ENCODE results near the gene GAGE12J.
"Not testable (repeated sequence)": the region's sequence is repeated elsewhere in the genome, so short reads cannot be mapped to it uniquely, and the experiment has no call there.

GAGE12J gene

DNA sequence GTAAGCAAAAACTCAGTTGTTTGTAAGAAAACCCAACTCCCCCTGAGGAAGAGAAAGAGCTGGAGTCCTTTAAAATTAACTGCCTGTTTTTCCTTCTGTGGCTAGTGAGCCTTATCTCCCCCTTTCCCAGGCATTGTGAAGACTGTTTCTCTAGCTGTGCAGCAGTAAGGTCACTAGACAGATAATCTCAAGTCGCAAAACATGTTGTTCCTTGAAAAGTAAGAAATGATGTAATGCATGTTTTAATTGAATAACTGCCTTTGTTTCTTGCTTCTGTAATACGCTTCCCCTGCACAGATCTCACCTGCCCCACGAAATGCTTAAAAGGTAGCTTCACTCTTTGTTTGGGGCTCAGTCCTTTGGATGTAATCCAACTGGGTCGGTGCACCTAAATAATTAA is 5.8 kb upstream of the GAGE12J start:
- no peak overlapping the region for H3K27ac ChIP-seq
- no peak for TF ChIP-seq ZFX (IDR thresholded peaks at IDR 0.05)
- TF ChIP-seq, protein P1, sequence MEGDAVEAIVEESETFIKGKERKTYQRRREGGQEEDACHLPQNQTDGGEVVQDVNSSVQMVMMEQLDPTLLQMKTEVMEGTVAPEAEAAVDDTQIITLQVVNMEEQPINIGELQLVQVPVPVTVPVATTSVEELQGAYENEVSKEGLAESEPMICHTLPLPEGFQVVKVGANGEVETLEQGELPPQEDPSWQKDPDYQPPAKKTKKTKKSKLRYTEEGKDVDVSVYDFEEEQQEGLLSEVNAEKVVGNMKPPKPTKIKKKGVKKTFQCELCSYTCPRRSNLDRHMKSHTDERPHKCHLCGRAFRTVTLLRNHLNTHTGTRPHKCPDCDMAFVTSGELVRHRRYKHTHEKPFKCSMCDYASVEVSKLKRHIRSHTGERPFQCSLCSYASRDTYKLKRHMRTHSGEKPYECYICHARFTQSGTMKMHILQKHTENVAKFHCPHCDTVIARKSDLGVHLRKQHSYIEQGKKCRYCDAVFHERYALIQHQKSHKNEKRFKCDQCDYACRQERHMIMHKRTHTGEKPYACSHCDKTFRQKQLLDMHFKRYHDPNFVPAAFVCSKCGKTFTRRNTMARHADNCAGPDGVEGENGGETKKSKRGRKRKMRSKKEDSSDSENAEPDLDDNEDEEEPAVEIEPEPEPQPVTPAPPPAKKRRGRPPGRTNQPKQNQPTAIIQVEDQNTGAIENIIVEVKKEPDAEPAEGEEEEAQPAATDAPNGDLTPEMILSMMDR (conservative IDR thresholded peaks at IDR 0.05): no peak

DNA sequence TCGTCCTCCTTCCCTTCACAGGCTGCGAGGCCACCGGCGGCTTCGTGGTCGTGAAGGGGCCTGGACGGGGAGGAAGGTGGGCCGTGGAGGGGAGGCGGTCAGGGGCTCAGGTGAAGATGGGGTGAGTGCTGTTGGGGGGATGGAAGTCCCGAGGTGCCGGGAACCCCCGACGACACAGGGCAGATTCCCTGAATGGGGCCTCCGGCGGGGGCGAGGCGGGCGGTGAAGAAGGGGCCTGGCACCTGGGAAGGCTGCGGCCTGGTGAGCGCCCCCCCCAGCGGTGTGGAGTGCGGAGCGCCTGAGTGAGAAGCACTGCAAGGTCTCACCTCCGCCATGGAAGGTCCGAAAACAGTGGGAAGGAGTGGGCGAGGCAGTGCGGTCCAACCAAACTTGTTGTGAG is 429 bp downstream of the GAGE12J start:
- H3K27ac ChIP-seq: not testable (repeated sequence)

DNA sequence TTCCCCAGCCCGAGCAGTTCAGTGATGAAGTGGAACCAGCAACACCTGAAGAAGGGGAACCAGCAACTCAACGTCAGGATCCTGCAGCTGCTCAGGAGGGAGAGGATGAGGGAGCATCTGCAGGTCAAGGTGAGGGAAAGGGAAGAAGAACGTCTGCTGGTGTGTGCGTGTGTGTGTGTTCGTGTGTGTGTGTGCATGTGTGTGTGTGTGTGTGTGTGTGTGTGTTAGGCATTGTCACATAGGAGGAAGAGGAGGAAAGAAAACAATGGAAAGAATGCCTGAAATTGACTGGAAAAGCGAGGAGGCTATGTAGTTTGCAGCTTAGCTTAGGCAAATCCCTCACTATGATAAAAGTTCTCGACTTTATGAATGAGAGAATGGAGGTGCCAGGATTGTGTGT is 1.9 kb downstream of the GAGE12J start:
- H3K27ac ChIP-seq: not testable (repeated sequence)

DNA sequence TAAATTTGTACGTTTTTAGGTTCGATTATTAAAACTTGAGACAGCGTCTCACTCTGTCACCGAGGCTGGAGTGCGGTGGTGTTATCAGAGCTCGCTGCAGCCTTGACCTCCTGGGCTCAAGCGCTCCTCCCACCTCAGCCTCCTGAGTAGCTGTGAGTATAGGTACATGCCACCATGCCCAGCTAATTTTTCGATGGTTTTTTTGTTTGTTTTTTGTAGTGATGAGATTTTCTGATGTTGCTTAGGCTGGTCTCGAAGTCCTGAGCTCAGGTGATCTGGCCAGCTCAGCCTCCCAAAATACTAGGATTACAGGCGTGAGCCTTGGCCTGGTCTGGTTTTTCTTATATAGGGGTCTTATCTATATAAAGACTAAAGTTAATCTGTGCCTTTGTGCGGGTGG is 8.6 kb downstream of the GAGE12J start:
- H3K27ac ChIP-seq: not testable (repeated sequence)

DNA sequence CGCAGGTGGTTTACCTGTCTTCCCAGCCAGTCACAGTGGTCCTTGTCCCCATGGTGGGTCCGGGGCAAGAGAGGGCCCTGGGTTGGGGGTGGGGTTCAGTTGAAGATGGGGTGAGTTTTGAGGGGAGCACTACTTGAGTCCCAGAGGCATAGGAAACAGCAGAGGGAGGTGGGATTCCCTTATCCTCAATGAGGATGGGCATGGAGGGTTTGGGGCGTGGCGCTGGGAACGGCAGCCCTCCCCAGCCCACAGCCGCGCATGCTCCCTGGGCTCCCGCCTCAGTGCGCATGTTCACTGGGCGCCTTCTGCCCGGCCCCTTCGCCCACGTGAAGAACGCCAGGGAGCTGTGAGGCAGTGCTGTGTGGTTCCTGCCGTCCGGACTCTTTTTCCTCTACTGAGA is 9.4 kb downstream of the GAGE12J start, which contains the start of gene GAGE13:
GAGE13 (plus strand) TSS at position 301 of the 400 bp plus-strand sequence. CDS start 1,156 bp downstream, outside the sequence.
- not testable (repeated sequence) for H3K27ac ChIP-seq

DNA sequence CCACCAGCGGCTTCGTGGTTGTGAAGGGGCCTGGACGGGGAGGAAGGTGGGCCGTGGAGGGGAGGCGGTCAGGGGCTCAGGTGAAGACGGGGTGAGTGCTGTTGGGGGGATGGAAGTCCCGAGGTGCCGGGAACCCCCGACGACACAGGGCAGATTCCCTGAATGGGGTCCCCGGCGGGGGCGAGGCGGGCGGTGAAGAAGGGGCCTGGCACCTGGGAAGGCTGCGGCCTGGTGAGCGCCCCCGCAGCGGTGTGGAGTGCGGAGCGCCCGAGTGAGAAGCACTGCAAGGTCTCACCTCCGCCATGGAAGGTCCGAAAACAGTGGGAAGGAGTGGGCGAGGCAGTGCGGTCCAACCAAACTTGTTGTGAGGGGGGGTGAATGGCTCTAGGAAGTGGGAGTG is 10.0 kb downstream of the GAGE12J start:
- H3K27ac ChIP-seq: not testable (repeated sequence)

DNA sequence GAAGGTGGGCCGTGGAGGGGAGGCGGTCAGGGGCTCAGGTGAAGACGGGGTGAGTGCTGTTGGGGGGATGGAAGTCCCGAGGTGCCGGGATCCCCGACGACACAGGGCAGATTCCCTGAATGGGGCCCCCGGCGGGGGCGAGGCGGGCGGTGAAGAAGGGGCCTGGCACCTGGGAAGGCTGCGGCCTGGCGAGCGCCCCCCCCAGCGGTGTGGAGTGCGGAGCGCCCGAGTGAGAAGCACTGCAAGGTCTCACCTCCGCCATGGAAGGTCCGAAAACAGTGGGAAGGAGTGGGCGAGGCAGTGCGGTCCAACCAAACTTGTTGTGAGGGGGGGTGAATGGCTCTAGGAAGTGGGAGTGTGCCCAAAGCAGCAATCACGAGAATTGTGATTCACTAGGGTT is 19.6 kb downstream of the GAGE12J start:
- not testable (repeated sequence) for H3K27ac ChIP-seq

DNA sequence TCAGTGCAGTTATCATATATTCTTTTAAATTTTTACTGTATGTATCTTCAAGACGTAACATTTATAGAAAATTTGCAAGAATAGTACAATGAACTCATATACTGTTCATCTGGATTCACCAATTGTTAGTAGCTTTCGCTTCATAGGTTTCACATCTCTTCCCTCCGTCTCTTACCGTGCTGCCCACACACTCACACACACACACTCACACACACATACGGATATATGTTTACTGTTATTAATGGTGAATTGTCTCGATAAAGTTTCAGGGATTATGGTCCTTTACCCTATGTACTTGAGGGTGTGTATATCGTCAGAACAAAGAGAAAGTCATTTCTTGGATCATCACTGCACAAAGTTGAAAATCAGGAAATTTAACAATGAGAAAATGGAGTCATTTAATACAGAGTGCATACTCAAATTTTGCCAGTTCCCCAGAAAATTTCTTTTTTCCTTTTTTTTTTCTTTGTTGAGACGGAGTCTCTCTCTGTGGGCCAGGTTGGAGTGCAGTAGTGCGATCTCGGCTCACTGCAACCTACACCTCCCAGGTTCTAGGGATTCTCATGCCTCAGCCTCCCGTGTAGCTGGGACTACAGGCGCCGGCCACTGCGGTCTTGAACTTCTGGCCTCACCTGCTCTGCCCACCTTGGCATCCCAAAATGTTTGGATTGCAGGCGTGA is 22.8 kb downstream of the GAGE12J start:
- not testable (repeated sequence) for H3K27ac ChIP-seq

DNA sequence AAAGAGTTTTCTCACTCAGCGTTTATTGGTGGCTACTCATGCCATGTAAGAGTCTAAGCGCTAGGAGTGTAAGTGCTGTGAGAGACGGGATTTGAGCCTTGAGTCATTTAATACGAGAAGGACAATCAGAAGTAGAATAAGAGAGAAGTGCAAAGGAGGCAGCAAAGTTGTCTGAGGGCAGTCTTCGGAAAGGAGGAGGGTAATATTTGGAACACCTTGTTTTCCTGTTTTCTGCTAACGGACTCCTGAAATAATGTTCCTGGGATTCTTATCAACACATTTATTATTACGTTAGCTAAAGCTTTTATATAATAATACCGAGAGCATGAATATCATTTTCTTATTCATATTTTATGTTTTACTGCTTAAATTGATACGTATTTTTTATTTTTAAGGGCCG is 23.6 kb downstream of the GAGE12J start:
- not testable (repeated sequence) for H3K27ac ChIP-seq

DNA sequence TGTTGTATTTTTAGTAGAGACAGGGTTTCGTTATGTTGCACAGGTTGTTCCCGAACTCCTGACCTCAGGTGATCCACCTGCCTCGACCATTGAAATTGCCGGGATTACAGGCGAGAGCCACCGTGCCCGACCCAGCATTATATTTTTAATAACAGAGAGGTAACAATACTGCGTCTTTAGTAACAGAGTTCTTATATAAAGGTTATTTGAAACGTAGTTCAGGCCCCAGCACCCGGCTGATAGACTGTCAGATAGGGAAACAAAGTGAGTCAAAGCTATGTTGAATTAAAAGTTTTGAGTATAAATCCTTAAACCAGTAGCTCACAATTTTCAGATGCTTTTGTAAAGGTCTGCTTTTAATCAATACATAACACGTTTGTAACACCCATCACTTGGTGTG is 24.3 kb downstream of the GAGE12J start:
- H3K27ac ChIP-seq: not testable (repeated sequence)

Data from C4-2B (cell line).